Fibroblast of peridontal ligament (primary cell): ENCODE data around the gene MRPS18B.

Experiments
- DNase-seq: peaks from one replicate; pipeline ENCODE4 v3.0.0-alpha.2; 2010; ENCODE audit errors: extremely low read depth

The MRPS18B gene

DNA sequence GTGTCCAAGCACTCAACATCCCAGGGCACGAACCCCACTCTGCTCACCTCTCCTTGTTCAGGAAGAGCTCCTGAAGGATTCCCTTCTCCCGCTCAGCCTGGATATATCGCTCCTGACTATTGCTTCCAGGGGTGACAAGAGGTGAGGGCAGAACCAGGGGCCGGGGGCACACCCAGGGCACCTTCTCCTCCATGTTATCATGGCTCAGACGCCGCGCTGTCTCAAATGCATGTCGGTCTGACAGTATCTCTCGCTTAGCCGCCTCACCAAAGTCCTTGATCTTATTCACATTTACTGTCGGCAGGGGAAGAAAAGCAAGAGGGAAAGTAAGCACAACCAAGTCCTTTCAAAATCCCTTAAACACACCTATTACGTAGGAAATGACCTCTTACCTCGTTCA is 13.7 kb upstream of the MRPS18B start:
- DNase-seq: no peak

DNA sequence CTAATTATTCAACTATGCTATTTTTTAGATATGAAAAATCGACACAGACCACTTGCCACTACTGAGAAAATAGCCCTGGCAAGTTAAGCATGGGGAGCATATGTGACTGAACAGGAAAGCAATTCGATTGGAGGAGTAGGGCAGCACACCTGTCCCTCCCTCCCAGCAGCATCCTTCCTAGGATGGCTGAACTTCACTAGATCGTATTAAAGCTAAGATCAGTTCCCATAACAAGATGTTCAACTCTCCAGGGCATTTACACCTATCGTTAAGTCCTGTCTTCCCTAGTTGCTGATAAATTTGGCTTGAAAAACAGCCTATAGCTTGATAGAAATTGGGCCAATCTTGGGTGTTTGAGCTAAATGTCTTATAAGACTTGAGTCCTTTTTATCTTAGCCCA is 7.6 kb upstream of the MRPS18B start:
- DNase-seq: no peak

DNA sequence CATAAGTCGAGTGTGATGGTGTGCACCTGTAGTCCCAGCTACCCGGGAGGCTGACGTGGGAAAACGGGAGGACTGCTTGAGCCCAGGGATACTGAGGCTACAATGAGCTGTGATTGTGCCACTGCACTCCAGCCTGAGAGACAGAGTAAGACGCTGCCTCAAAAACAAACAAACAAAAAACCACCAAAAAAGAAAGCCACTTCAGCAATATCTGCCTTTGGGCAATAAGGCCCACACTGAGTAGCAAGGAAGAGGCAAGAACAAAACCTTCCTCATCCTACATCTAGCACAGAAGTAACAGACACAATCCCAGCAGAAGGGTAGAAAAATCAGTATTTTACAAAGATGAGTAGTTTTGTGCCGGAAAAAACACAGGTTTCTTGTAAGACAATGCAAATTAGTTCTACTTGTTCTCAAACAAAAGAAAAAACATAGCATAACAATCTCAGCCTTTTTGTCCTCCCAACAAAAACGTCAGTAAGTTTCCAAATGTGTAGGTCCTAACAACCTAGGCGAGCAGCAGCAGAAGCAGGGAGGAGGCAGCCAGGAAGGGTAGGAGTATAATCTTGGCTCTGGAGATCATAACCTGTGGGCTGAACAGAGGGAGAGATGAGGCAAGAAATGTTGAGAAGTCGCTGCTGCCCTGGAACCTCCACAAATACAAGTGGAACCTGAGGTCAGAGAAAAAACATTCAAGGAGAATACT is 6.3 kb upstream of the MRPS18B start:
- no peak for DNase-seq

DNA sequence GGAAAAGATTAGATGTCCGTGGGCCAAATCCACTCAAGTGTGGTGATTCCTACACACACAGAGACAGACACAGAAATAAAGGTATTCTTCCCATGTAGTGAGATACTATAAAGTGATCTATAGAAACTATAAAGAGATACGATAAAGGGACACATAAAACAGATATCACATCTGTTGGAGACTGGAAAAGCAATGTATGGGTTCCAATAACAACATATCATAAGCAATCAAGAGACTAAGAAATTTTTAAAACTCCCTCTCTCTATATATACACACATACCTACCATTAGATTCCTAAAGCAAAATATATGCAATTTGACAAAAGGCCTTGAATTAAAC is 5.8 kb upstream of the MRPS18B start:
- no peak for DNase-seq

GRCh38 chr6:30612213-30612612 is 5.4 kb upstream of the MRPS18B start:
- DNase-seq: peak; percentile 64

DNA sequence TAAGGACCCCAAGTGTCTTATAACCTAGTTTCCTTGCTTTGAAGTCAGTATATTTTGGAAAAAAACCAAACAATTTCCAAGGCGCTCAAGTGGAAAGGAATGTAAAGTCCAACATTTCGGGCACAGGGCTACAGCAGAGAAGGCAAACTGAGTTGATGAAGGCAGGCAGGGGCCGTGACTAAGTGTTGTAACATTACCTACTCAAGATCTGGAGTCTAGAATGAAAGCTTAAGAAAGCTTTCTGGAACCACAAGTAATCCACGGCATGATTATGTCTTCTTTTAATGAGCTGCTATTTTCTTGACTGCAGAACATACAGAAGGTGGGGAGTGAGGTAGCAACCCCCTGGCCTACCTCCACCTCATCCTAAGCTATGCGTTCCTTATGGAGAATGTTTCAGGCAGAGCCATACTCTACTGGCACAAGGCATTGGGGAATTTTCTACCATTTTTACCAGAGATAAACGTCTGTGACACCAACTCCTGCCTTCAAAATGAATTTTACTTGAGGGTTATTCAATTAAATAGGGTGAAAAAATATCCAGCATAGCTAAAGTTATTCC is 4.9 kb upstream of the MRPS18B start:
- peak; percentile 69 for DNase-seq

DNA sequence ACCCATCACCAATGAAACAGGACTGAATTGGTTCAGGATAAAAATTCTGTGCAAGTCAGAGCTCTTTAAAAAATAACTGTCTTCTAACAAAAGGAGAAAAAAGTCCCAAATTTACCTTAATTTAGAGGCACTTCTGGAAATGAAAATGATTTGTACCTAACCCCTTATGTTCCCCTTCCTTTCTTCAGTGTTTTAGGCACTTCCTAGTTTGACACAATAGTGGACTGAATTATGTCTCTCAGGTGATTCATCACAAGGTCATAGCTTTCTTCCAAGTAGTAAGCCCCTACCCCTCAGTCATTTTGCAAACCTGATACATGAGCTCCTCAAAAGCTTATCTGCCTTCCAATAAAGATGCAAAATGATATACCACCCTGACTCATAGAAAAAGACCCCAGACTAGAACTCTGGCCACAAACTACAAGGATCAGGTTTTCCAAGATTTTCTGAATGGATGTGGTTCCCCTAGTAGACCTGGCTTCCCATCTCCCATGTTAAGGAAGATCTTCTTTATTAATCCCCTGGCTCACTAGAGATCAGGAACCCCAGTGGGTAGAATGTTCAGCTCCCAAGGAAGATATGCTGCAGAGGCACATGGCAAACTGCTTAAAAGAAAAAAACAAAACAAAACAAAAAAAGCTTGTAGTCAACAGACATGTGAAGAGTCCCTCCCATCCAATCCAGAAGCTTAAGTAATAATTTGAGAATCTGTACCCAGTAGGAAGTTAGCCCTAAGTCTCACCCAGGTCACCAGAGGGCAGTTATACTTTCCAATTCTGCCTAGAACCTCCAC is 4.2 kb upstream of the MRPS18B start:
- peak; percentile 22 for DNase-seq

GRCh38 chr6:30614044-30614842 is 3.4 kb upstream of the MRPS18B start:
- no peak for DNase-seq

DNA sequence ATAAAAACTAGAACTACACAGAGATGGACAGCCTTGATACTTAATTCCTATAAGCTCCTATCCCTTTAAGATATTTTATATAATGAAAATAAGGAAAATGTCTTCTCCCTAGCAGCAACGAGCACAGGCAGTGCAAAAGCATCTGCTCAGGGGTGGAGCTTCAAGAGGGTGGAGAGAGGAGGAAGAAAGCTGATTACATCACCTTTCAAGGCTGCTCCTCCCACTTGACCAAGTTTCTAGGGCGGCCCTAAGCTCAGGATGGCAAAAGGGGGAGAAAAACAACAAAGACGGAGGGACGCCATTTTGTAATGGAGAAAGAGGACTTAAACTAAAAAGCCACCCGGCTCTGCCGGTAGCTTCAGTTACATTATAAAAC is 2.8 kb upstream of the MRPS18B start:
- DNase-seq: peak; percentile 99

GRCh38 chr6:30615219-30615957 is 2.3 kb upstream of the MRPS18B start:
- DNase-seq: peak; percentile 91

DNA sequence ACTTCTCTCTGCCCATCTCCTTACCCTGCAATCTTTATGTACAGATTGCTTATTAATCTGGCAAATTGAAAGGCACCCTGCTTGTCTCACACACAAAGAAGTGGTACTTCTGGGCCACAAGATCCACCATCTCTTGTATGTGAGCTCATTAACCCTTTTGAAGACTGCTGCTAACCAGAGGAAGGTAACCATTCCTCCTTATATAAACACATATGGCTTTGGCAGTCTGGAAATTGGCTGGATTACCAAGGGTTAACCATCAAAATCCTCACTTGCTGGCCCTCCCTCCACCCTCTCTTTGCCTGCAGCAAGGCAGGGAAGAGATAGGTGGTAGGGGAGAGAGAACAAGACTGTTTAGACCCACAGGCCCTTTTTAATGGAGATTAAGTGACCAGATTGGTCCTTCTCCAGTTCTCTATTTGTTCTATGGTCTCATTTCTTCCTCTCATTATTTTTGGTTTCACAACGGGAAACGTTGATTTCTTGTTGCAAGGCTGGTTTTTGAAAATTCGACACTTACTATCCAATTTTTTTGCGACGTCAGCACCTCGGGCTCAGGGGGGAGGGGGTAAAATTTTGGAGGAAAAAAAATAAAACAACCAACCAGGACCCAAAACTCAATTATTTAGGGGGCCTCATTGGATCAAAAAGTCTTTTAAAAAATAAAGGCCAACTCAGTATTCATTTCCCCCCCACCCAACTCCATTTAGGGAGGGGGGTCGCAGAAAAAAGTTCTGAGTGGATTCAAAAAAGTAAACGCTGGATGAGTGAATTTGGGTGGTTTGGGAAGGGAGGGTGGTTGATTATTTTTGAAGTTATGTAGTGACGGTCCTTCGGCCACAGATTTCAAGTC is 1.5 kb upstream of the MRPS18B start:
- peak; percentile 48 for DNase-seq

- peak; percentile 100 for DNase-seq
These were observed 652 bp upstream of the MRPS18B start, which contains the start of gene PPP1R10 for GRCh38 chr6:30616811-30617564. Gene PPP1R10 (minus strand): TSS chr6:30617243. CDS start chr6:30609944, 7,299 bp downstream.

DNA sequence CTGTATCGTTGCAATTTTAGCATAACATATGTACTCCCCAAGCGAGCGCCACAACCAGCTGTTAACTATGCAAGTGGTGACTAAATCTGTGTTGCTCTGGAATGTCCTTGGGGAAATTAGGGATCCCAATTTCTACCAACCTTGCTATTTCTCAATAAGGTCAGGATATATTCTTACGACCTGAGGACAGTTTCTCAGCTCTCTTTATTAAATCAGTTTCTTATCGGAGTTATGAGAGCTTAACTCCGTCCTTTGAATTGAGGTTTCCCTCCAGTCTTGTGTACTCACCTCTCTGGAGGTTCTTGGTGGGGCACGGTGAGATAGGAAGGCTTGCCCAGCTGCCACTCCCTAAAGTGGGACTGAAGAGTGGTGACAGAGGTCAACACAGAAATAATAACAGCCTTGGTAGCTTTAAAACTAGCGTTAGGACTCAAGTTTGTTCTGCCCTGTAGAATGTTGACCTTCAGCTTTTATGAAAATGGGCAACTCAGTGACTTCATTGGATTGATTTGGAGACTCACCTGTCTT is 694 bp downstream of the MRPS18B start:
- peak; percentile 41 for DNase-seq

DNA sequence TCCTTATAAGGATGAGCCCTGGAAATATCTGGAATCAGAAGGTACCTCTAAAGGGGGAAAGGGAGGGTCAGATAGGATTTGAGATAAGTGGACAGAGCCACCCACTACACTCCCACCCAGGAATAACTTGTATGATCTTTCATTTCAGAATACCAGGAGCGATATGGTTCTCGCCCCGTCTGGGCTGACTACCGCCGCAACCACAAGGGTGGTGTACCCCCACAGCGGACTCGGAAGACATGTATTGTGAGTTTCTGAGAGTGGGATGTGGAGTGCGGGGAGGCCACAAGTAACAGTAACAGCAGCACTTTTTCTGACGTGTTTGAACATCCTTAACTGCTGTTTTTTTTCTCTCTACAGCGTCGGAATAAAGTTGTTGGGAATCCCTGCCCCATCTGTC is 1.9 kb downstream of the MRPS18B start:
- no peak for DNase-seq

GRCh38 chr6:30625511-30625910 is 7.9 kb downstream of the MRPS18B start:
- no peak for DNase-seq

- peak; percentile 63 for DNase-seq
These were observed 9.1 kb downstream of the MRPS18B start, which contains the start of gene ATAT1 for GRCh38 chr6:30626484-30627366. Gene ATAT1 (plus strand): TSS chr6:30626874.

GRCh38 chr6:30635834-30636233 is 18.2 kb downstream of the MRPS18B start:
- no peak for DNase-seq

GRCh38 chr6:30640481-30640880 is 22.8 kb downstream of the MRPS18B start:
- DNase-seq: no peak
